ENCODE measurements around the gene AKNA.

GRCh38 chr9:114400772-114401171 lies 13.0 kb upstream of the AKNA start:
- TF ChIP-seq CTCF (IDR thresholded peaks at IDR 0.05), result no peak
- no peak for TF ChIP-seq POLR2AphosphoS5 (IDR thresholded peaks at IDR 0.05)
- no peak for TF ChIP-seq POLR2A (IDR thresholded peaks at IDR 0.05)
- TF ChIP-seq EP300 (IDR thresholded peaks at IDR 0.05; ENCODE audit: low read depth), result no peak
